Measurements from ENCODE around the gene DCUN1D3.

DCUN1D3 gene

DNA sequence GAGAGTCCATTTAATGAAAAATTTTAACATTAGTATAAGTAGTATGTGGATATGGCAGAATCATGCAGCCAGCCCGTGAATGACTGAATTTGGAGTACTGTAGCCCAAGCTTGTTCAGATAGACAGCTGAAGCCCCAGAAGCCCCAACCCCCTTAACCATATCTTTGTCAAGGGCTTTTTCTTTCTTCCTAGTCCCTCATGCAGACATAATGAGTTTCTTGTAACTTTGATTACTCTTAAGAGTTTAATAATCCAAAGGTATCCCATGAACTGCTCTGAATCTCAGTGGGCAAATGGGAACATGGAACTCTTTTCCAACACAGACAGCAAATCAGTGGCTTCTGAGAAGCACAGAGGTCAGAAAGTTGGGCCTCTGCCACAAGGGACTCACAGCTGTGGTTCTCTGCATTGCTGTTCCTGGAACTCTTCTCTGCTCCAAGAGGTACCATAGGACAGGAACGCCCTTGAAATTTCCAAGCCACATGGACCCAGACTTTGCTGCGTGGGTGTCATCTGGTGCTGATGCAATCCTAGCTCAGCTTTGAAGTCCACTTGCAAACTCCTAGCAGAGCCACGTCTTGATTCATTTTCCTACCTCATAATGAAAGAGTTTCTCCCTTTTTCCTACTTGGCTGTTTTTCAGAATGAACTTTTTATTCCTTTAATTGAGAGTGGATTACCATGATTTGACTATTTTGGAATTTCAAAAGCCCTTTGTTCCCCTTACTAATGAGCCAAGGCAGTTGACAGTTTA lies 18.5 kb upstream of the DCUN1D3 start:
- DNase-seq = no peak

GRCh38 chr16:20916942-20917341 lies 16.8 kb upstream of the DCUN1D3 start:
- no peak for DNase-seq

- DNase-seq = no peak
Measured at GRCh38 chr16:20916289-20916688, 16.1 kb upstream of the DCUN1D3 start.

GRCh38 chr16:20911361-20911760 lies 11.2 kb upstream of the DCUN1D3 start:
- DNase-seq = no peak

GRCh38 chr16:20910781-20911321 lies 10.7 kb upstream of the DCUN1D3 start:
- no peak for DNase-seq

DNA sequence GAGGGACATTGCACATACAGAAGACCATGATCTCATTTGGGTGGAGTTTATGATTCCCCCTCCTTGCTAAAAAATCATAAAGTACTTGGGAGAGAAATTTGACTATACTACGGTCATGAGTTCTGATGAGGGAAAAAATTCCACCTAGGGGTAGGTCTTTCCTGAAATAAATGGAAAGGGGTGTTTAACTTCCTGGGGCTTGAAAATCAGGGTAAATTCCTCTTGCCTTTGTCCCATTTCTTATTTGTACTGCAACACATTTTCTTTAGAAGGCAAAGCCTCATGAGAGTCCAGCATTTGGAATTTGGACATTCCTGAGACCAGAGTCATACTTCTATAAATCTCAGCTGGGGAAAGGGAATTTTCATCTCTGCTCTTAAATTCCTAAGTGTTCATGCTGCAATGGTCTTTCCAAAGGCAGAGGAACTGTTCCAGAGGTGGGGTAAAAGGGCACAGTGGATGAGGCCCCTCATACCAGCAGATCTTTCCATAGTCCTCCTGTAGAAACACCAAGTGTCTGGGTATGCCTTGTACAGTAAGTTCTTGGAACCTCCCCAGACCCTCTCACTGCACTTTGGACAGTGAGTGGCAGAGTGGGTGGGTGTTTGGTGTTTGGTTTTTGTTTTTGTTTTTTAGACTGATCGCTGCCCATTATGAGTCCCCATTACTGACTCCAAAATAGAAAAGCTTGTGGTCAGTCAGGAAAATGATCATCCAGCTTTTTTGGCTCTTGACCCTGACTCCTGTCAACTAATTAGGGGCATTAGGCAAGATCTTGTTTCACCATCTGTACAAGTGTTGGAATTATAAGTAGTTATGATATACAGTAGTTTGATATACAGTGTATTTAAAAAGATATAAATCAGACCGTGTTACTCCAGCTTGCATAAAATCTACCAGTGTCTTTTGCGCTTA lies 6.4 kb upstream of the DCUN1D3 start:
- DNase-seq = no peak

GRCh38 chr16:20905576-20905975 lies 5.4 kb upstream of the DCUN1D3 start:
- no peak for DNase-seq

GRCh38 chr16:20904507-20905081 lies 4.4 kb upstream of the DCUN1D3 start:
- DNase-seq = no peak

DNA sequence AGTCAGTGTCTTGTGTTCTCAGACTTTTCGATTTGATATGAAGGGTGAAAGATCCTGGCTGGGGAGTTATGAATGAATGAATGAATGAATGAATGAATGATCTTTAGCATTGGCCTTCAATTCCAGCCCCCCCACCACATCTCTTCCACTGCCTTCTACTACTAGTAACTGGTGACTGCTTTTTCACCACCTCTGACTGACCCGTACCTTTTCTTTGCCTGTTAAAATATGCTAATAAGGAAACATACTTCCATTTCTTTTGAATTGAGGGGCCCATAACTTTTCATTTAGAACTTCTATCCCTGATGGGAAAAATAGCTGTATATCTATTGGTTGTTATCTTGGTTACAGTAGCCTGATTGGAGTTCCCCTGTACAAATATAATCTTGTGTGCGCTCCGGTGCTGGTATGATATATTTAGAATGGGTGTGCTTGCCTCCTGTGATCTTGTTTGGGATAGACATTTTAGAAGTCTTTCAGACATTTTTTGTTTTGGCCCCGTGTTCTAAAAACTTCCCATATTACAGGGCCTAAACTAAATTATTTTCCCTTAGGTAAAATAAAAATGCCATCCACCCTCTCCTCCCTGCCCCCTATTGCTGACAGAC lies 3.8 kb upstream of the DCUN1D3 start:
- DNase-seq = no peak

DNA sequence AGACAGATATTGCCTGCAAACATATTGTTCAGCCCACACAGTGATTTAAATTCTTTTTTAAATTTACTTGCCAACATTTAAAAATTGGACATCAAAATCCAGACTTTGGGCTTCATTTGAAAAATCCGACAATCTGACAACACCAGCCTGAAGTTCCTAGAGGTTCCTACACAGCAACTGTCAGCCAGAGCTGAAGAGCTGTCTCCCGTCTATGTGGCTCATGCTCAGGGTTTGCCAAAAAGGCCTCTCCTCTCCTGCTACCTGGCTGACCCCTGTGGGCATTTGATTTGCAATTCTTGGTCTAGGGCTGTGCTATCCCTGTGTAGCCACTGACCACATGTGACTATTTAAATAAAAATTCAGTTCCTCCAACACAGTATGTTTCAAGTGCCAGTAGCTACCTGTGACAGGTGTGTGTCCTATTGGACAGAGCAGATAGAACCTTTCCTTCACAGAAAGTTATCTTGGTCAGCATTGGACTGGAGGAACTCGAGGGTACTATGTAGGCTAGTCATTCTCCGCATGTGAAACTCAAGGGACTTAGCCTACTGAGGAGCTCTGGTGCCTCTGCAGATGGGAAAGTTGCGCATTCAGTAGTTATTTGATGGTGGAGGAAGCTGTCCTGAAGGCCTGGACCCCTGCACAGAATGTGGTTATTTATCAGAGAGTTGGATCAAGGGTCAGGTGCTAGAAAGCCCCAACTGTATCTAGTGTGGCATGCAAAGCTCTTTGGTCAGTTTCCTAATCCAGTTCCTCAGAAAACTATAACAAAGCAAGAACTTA lies 3.1 kb upstream of the DCUN1D3 start:
- no peak for DNase-seq

- no peak for DNase-seq
Measured at GRCh38 chr16:20902426-20902825, 2.3 kb upstream of the DCUN1D3 start.

DNA sequence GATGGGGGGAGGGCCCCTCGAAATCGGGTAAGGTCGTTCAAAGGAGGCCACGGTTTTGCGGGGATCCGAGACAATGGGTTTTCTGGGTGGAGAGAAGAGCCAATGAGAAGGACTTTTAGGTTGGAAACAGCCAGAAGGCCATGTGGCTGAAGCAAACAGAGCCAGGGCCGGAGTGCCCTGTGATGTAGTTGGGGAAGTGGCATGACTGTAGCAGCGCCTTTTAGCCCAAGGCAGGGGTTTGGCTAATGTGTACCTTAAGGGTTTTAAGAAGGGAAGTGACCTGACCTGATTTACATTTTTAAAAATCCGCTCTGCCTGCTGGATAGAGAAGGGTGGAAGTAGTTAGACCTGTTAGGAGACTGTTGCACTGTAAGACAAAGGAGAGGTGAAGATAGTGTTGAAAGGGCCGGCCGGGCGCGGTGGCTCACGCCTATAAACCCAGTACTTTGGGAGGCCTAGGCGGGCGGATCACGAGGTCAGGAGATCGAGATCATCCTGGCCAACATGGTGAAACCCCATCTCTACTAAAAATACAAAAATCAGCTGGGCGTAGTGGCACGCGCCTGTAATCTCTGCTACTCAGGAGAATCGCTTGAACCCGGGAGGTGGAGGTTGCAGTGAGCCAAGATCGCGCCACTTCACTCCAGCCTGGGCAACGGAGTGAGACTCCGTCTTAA lies 1.4 kb upstream of the DCUN1D3 start:
- DNase-seq = peak in 1 of 2 experiments; percentile 3

DNA sequence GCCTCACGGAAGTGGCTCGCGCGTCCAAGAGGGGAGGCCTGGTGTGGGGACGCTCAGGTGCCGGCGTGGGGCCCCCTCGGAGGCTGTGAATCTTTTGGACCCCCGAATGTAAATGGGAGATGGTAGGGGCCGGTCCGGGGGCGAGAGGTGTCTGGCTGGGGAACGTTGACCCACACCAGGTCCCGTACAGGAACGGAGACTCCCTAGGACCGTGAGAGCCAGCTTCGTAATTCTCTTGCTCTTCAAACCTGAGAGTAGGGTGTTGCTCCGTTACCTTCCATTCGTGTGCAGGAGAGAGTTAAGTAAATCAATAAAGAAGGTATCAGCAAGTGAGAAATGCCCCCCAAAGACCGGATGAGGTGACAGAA lies 894 bp upstream of the DCUN1D3 start:
- DNase-seq = no peak

DNA sequence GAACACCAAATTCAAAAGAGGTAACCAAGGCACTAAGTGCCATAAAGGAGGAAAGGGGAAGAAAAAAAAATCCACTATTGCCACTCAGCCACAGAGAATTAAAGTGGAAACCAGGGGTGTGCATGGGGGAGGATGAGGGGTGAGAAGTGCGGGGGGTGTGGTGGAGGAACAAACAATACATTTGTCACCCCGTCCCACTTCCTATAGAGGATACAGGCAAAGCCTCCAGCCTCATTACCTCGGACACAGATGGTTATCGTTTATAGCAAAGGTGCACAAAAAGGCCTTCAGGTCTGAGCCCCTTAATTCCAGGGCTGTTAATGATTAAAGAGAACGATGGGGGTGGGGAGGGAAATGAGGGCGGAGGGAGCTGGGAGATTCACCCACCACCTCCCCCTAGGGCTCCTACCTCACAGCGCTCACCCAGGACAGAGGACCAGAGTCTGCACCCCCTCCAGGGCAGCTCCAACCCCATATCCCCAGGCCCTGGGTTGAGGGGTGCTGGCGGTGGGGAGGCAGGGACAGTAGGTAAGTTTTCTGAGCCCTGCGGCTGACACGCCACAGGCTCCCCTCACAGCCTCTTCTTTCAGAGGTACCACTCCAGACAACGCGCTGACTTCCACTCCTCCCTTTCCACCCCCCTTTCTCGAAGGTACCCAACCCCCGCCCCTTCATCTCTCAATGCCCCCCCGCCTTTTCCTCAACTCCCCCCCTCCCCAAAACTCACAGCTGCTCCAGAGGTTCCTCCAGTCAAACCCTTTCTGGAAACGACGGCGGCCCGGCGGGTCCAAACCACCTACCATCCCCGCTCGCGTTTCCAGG lies 470 bp downstream of the DCUN1D3 start:
- no peak for DNase-seq

GRCh38 chr16:20899071-20899470 lies 1.1 kb downstream of the DCUN1D3 start:
- no peak for DNase-seq

- DNase-seq = no peak
Measured at GRCh38 chr16:20897922-20898321, 2.2 kb downstream of the DCUN1D3 start.

DNA sequence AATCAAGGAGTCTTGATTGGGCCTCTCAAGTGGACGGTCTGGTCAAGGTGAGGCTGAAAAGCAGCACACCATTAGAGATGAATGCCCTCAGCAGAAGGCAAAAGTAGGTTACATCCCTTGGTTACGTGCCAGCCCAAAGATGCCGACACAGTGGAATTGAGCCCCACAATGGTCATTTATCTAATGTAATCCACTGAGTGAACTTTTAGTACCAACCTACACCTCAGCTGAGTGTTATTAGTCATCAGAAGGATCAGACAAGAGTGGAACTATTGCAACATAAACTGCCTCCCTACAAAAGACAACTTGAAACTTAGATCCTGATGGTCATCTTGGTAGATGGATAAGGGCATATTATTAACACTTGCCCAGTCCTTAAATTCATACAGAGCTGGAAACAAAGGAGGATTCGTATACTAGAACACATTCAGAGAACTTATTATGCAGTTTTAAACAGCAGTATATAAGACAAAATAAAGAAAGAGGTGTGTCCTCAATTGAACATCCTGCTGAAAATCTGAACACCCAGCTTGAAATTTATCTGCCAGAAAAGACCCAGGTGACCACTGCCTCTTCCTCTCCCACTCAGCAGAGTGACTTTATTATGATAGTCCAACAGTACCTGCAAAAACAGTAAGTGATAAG lies 2.8 kb downstream of the DCUN1D3 start:
- DNase-seq = no peak

DNA sequence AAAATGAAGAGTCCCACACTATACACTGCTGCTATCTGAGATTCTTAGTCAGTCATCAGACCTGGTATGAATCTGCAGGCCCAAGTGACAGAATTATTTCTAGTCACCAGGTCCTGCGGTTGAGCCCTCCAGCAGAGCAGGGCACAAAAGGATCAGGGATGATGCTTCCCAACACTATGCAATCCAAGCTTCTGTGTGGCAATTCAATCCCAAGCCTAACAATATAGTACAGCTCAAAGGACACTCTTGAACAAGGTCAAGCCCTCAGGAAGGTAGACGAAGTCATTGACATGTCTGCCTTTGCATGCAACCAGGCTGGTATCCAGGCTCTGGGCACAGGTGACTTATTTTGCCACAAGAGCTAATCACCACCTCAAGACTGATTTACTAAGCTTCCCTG lies 5.8 kb downstream of the DCUN1D3 start:
- no peak for DNase-seq

- DNase-seq = no peak
Measured at GRCh38 chr16:20889625-20890275, 10.4 kb downstream of the DCUN1D3 start.

DNA sequence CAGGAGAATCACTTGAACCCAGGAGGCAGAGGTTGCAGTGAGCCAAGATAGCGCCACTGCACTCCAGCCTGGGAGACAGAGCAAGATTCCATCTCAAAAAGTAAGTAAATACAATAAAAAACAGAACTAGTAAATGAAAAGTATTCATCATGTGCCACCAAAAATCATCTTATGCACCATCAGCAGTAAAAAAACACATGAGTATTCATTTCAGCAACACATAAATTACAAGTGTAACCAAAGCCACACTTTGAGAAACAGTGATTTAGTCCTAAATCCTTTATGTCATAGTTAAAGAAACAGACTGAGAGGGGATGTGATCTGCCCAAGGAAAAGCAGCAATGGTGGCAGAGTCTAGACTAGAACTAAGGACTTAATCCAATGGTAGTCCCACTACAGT lies 13.0 kb downstream of the DCUN1D3 start:
- no peak for DNase-seq
